ENCODE measurements around the gene FLNA. TPM values are rescaled to one million over a fixed set of nuclear protein-coding genes. Genes with fewer than 3 reads are reported as not detected.

FLNA gene
- total RNA-seq, 5 donors from 2014 or later (not counting 1 experiment from before 2014, with no cell fraction given), result 893 to 1,483 (median 1,268) TPM

DNA sequence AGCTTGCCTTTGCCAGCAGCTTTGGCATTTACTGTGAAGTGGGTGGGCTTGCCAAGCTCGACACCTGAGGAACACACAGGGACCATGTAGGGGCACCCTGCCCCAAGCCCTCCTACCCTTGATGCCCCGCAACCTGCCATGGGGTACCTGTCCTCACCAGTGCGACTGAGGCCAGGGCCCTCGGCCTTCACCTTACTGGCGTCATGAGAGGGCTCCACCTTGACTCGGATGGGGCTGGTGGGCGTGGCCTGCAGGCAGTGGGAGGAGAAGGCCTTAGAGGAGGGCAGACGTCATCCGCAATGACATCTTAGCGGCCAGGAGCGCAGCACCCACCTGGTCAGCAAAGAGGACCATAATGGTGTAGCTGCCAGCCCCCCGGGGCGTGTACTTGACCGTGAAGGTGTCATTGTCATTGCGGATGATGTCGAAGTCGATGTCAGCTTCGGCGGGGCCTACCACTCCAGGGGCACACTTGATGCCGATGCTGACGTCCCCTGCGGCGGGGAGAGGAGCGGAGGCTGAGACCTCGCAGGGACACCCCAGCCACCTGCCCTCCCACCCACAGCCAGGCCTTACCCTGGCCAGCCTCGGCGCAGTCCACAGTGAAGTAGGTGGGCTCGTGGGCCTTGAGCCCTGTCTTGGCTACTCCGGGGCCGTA lies 12.2 kb downstream of the FLNA start:
- Mint-ChIP-seq H3K27ac (peak overlapping the region in 1 of 2 donors; percentile 39), H3K4me1 (peaks cover 16 to 43% (median 21%) of the 10 kb centered on the region in 3 donors), H3K36me3 (peaks cover 14% of the 10 kb centered on the region), H3K4me3 (no peak overlapping the region), H3K27me3 (no peaks in the 10 kb centered on the region), H3K9me3 (no peaks in the 10 kb centered on the region)
- ATAC-seq (replicated peaks in 1 of 4) (no peak), DNase-seq (no peak)
- H3K36me3 ChIP-seq (ENCODE audit: control insufficient read depth in 2 of 2, extremely low read depth in 1 of 2, insufficient read depth in 1 of 2, low read length in 1 of 2), result peaks cover 16 to 93% of the 10 kb centered on the region in 2 donors
- CTCF ChIA-PET, result no interaction called here
- peak overlapping the region; percentile 64 for H3K27ac ChIP-seq (ENCODE audit: low read length)
- no peaks in the 10 kb centered on the region for H3K9me3 ChIP-seq
- no peaks in the 10 kb centered on the region for H3K27me3 ChIP-seq (replicated peaks in 1 of 2; ENCODE audit: control insufficient read depth in 2 of 2, extremely low read depth in 1 of 2, insufficient read depth in 2 of 2, low read length in 1 of 2)
- peaks cover 0 to 92% of the 10 kb centered on the region in 2 experiments for H3K4me1 ChIP-seq (ENCODE audit: control insufficient read depth in 1 of 2, extremely low read depth in 1 of 2, insufficient read depth in 2 of 2, low read length in 2 of 2)
- no peak overlapping the region for H3K4me3 ChIP-seq (ENCODE audit: control insufficient read depth in 1 of 2, extremely low read depth in 1 of 2, low read length in 1 of 2)
- POLR2A ChIA-PET, result interaction anchor here in 1 of 2 donors (0.6 kb wide), 1 partner anchor 89 kb away, joined by 19 read pairs; no protein-coding TSS in a partner anchor
- 92% methylated on average over 19 of the region's 30 CpGs for WGBS (ENCODE audit: insufficient coverage)

DNA sequence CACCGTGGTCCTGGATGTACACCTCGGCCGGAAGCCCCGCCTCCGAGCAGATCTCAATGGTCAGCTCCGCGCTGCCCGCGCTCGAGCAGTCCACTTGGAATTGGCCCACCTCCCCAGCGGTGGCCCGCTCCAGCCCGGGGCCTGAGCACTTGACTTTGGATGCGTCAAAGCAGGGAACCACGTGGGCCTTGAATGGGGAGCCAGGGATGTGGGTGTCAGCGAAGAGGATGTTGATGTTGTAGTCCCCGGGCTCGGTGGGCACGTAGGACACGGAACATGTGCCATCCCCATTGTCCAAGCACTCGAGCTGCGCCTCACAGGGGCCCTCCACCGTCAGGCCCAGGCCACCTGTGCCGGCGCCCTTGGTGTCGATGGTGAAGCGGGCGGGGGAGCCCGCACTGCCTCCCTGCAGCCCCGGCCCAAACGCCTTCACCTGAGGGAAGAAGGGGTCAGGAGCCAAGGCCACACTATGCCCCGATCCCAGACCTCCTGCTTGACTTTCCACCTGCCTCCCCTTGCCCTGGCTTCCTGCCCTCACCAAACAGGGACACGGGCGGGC lies 14.2 kb downstream of the FLNA start:
- peaks cover 0 to 92% of the 10 kb centered on the region in 2 experiments for H3K4me1 ChIP-seq (ENCODE audit: control insufficient read depth in 1 of 2, extremely low read depth in 1 of 2, insufficient read depth in 2 of 2, low read length in 2 of 2)
- Mint-ChIP-seq H3K4me3 (no peak overlapping the region), H3K27me3 (no peaks in the 10 kb centered on the region), H3K27ac (peak overlapping the region in 1 of 2 donors; percentile 34), H3K36me3 (peaks cover 14% of the 10 kb centered on the region), H3K4me1 (peaks cover 9 to 44% (median 20%) of the 10 kb centered on the region in 3 donors), H3K9me3 (no peaks in the 10 kb centered on the region)
- H3K9me3 ChIP-seq, result no peaks in the 10 kb centered on the region
- DNase-seq (no peak), ATAC-seq (replicated peaks in 1 of 4) (no peak)
- CTCF ChIA-PET, result no interaction called here
- peaks cover 16 to 90% of the 10 kb centered on the region in 2 donors for H3K36me3 ChIP-seq (ENCODE audit: control insufficient read depth in 2 of 2, extremely low read depth in 1 of 2, insufficient read depth in 1 of 2, low read length in 1 of 2)
- H3K27me3 ChIP-seq (replicated peaks in 1 of 2; ENCODE audit: control insufficient read depth in 2 of 2, extremely low read depth in 1 of 2, insufficient read depth in 2 of 2, low read length in 1 of 2), result no peaks in the 10 kb centered on the region
- POLR2A ChIA-PET, result interaction anchor here in 1 of 2 donors (0.7 kb wide), 1 partner anchor 183 kb away, joined by 10 read pairs; no protein-coding TSS in a partner anchor
- WGBS (ENCODE audit: insufficient coverage), result 94% methylated on average over 10 of the region's 34 CpGs
- peak overlapping the region; percentile 52 for H3K27ac ChIP-seq (ENCODE audit: low read length)
- H3K4me3 ChIP-seq (ENCODE audit: control insufficient read depth in 1 of 2, extremely low read depth in 1 of 2, low read length in 1 of 2), result no peak overlapping the region

- H3K36me3 ChIP-seq (ENCODE audit: control insufficient read depth in 2 of 2, extremely low read depth in 1 of 2, insufficient read depth in 1 of 2, low read length in 1 of 2), result peaks cover 16 to 89% of the 10 kb centered on the region in 2 donors
- H3K9me3 ChIP-seq, result no peaks in the 10 kb centered on the region
- peaks cover 0 to 92% of the 10 kb centered on the region in 2 experiments for H3K4me1 ChIP-seq (ENCODE audit: control insufficient read depth in 1 of 2, extremely low read depth in 1 of 2, insufficient read depth in 2 of 2, low read length in 2 of 2)
- no peak overlapping the region for H3K4me3 Mint-ChIP-seq
- 93% methylated on average over 20 of the region's 41 CpGs for WGBS (ENCODE audit: insufficient coverage)
- no peak for ATAC-seq (replicated peaks in 1 of 4)
- H3K36me3 Mint-ChIP-seq, result peaks cover 11% of the 10 kb centered on the region
- H3K27ac ChIP-seq (ENCODE audit: low read length), result peak overlapping the region; percentile 52
- H3K4me3 ChIP-seq (ENCODE audit: control insufficient read depth in 1 of 2, extremely low read depth in 1 of 2, low read length in 1 of 2), result no peak overlapping the region
- no peak for DNase-seq
- no peaks in the 10 kb centered on the region for H3K9me3 Mint-ChIP-seq
- H3K4me1 Mint-ChIP-seq, result peaks cover 5 to 44% (median 16%) of the 10 kb centered on the region in 3 donors
- no peaks in the 10 kb centered on the region for H3K27me3 ChIP-seq (replicated peaks in 1 of 2; ENCODE audit: control insufficient read depth in 2 of 2, extremely low read depth in 1 of 2, insufficient read depth in 2 of 2, low read length in 1 of 2)
- CTCF ChIA-PET, result no interaction called here
- H3K27ac Mint-ChIP-seq, result no peak overlapping the region
- POLR2A ChIA-PET, result no interaction called here
- H3K27me3 Mint-ChIP-seq, result no peaks in the 10 kb centered on the region
Observed at GRCh38 chrX:154359362-154360154, 14.9 kb downstream of the FLNA start.

GRCh38 chrX:154358829-154359228 lies 15.6 kb downstream of the FLNA start:
- Histone ChIP-seq H3K4me1 (ENCODE audit: control insufficient read depth in 1 of 2, extremely low read depth in 1 of 2, insufficient read depth in 2 of 2, low read length in 2 of 2) (peaks cover 0 to 92% of the 10 kb centered on the region in 2 experiments), H3K9me3 (no peaks in the 10 kb centered on the region), H3K36me3 (ENCODE audit: control insufficient read depth in 2 of 2, extremely low read depth in 1 of 2, insufficient read depth in 1 of 2, low read length in 1 of 2) (peaks cover 14 to 89% of the 10 kb centered on the region in 2 donors), H3K27ac (ENCODE audit: low read length) (peak overlapping the region; percentile 34), H3K27me3 (replicated peaks in 1 of 2; ENCODE audit: control insufficient read depth in 2 of 2, extremely low read depth in 1 of 2, insufficient read depth in 2 of 2, low read length in 1 of 2) (no peaks in the 10 kb centered on the region), H3K4me3 (ENCODE audit: control insufficient read depth in 1 of 2, extremely low read depth in 1 of 2, low read length in 1 of 2) (no peak overlapping the region)
- ChIA-PET CTCF (no interaction called here), POLR2A (no interaction called here)
- Mint-ChIP-seq H3K36me3 (peaks cover 11% of the 10 kb centered on the region), H3K27me3 (no peaks in the 10 kb centered on the region), H3K4me1 (peaks cover 5 to 51% (median 20%) of the 10 kb centered on the region in 3 donors), H3K27ac (peak overlapping the region; percentile 39 to 56), H3K9me3 (no peaks in the 10 kb centered on the region), H3K4me3 (no peak overlapping the region)
- ATAC-seq (replicated peaks in 1 of 4) (no peak), DNase-seq (no peak)
- WGBS (ENCODE audit: insufficient coverage), result 100% methylated on average over 3 of the region's 6 CpGs

GRCh38 chrX:154358011-154358410 lies 16.4 kb downstream of the FLNA start:
- no peak overlapping the region for H3K4me3 Mint-ChIP-seq
- no peak overlapping the region for H3K4me3 ChIP-seq (ENCODE audit: control insufficient read depth in 1 of 2, extremely low read depth in 1 of 2, low read length in 1 of 2)
- H3K4me1 ChIP-seq (ENCODE audit: control insufficient read depth in 1 of 2, extremely low read depth in 1 of 2, insufficient read depth in 2 of 2, low read length in 2 of 2), result peaks cover 0 to 97% of the 10 kb centered on the region in 2 experiments
- ATAC-seq (replicated peaks in 1 of 4) (no peak), DNase-seq (no peak)
- peaks cover 14 to 92% of the 10 kb centered on the region in 2 donors for H3K36me3 ChIP-seq (ENCODE audit: control insufficient read depth in 2 of 2, extremely low read depth in 1 of 2, insufficient read depth in 1 of 2, low read length in 1 of 2)
- WGBS (ENCODE audit: insufficient coverage), result 97% methylated on average over 10 of the region's 11 CpGs
- ChIA-PET CTCF (no interaction called here), POLR2A (interaction anchor here in 1 of 2 donors (0.6 kb wide), 1 partner anchor 24 kb away, joined by 3 read pairs; no protein-coding TSS in a partner anchor)
- H3K27ac ChIP-seq (ENCODE audit: low read length), result peak overlapping the region; percentile 34
- no peak overlapping the region for H3K27ac Mint-ChIP-seq
- H3K9me3 ChIP-seq, result no peaks in the 10 kb centered on the region
- no peaks in the 10 kb centered on the region for H3K27me3 ChIP-seq (replicated peaks in 1 of 2; ENCODE audit: control insufficient read depth in 2 of 2, extremely low read depth in 1 of 2, insufficient read depth in 2 of 2, low read length in 1 of 2)
- H3K4me1 Mint-ChIP-seq, result peaks cover 5 to 56% (median 21%) of the 10 kb centered on the region in 3 donors
- no peaks in the 10 kb centered on the region for H3K9me3 Mint-ChIP-seq
- H3K27me3 Mint-ChIP-seq, result no peaks in the 10 kb centered on the region
- peaks cover 8% of the 10 kb centered on the region for H3K36me3 Mint-ChIP-seq

DNA sequence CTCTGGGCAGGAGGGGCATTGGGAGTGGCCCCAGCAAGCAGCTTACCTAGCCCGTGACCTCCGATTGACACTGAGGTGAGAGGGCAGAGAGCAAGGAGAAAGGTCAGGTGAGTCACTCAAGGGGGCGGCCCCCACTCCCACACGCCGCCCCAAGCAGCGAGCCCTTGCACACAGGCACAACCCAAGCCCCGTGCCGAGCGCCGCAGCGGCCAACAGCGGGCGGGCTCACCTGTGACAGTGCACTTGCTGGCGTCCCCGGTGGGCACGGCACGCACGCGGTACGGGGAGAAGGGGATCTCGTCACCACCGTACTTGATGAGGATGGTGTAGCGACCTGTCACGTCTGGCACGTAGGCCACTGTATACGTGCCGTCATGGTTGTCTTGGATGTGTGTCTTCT lies 17.2 kb downstream of the FLNA start:
- no peak for ATAC-seq (replicated peaks in 1 of 4)
- peaks cover 0 to 97% of the 10 kb centered on the region in 2 experiments for H3K4me1 ChIP-seq (ENCODE audit: control insufficient read depth in 1 of 2, extremely low read depth in 1 of 2, insufficient read depth in 2 of 2, low read length in 2 of 2)
- Mint-ChIP-seq H3K9me3 (no peaks in the 10 kb centered on the region), H3K27ac (peak overlapping the region; percentile 44 to 73), H3K27me3 (no peaks in the 10 kb centered on the region), H3K36me3 (peaks cover 5% of the 10 kb centered on the region), H3K4me1 (peaks cover 2 to 61% (median 26%) of the 10 kb centered on the region in 3 donors), H3K4me3 (no peak overlapping the region)
- CTCF ChIA-PET, result no interaction called here
- 91% methylated on average over 13 of the region's 27 CpGs for WGBS (ENCODE audit: insufficient coverage)
- no peaks in the 10 kb centered on the region for H3K27me3 ChIP-seq (replicated peaks in 1 of 2; ENCODE audit: control insufficient read depth in 2 of 2, extremely low read depth in 1 of 2, insufficient read depth in 2 of 2, low read length in 1 of 2)
- peaks cover 14 to 92% of the 10 kb centered on the region in 2 donors for H3K36me3 ChIP-seq (ENCODE audit: control insufficient read depth in 2 of 2, extremely low read depth in 1 of 2, insufficient read depth in 1 of 2, low read length in 1 of 2)
- no peak for DNase-seq
- POLR2A ChIA-PET, result no interaction called here
- H3K4me3 ChIP-seq (ENCODE audit: control insufficient read depth in 1 of 2, extremely low read depth in 1 of 2, low read length in 1 of 2), result no peak overlapping the region
- H3K27ac ChIP-seq (ENCODE audit: low read length), result no peak overlapping the region
- no peaks in the 10 kb centered on the region for H3K9me3 ChIP-seq
